Esophagus (tissue), 2 donors: ENCODE measurements around the gene RNF207. TPM values are rescaled to one million over a fixed set of nuclear protein-coding genes. Genes with fewer than 3 reads are reported as not detected.

Source experiments
- H3K27ac ChIP-seq, 2 donors: one replicate each; pipeline ENCODE4 v1.5.1; 2013; ENCODE audit warnings: low read depth in 2 of 2, mild to moderate bottlenecking in 2 of 2, inconsistent platforms in 1 of 2, low read length in 1 of 2, moderate library complexity in 1 of 2
- H3K27me3 ChIP-seq, 2 donors: one replicate each; pipeline ENCODE4 v1.6.1; 2013; ENCODE audit warnings: low read length in 2 of 2, control low read depth in 1 of 2, mild to moderate bottlenecking in 1 of 2; ENCODE audit not compliant: insufficient read depth in 2 of 2, control insufficient read depth in 1 of 2
- H3K36me3 ChIP-seq, 2 donors: one replicate each; pipeline ENCODE4 v1.6.1; 2013; ENCODE audit warnings: low read length in 1 of 2; ENCODE audit not compliant: control insufficient read depth in 2 of 2, insufficient read depth in 2 of 2
- H3K4me1 ChIP-seq, 2 donors: one replicate each; pipeline ENCODE4 v1.6.1; 2013; ENCODE audit warnings: low read length in 1 of 2; ENCODE audit not compliant: control insufficient read depth in 2 of 2, insufficient read depth in 2 of 2
- H3K4me3 ChIP-seq, 2 donors: one replicate each; pipeline ENCODE4 v1.5.1; 2013; ENCODE audit warnings: low read length in 2 of 2, mild to moderate bottlenecking in 2 of 2, low read depth in 1 of 2, moderate library complexity in 1 of 2
- H3K9me3 ChIP-seq, 2 donors: one replicate each; pipeline ENCODE4 v1.6.1; 2013; ENCODE audit warnings: mild to moderate bottlenecking in 2 of 2, low read depth in 1 of 2, low read length in 1 of 2, moderate library complexity in 1 of 2; ENCODE audit not compliant: control insufficient read depth in 2 of 2, insufficient read depth in 1 of 2
- WGBS, 2 donors: extraction: QIAGEN DNeasy Blood & Tissue Kit; methylation state at CpG; one replicate each; pipeline ENCODE4 v1.1.7; 2013; 5-methylcytosine and 5-hydroxymethylcytosine counted together
- polyA plus RNA-seq, 2 donors: library from polyadenylated mRNA; stranded (reverse); fragments of 200-250 nt; gene quantifications; one replicate each; pipeline ENCODE4 v1.2.3, GENCODE V29; 2013
- donor health status: healthy with polysubstance abuse.
- donor health status: Bipolar disorder and iron deficiency.

RNF207 gene
- polyA plus RNA-seq, 2 donors: 17.0 to 68.0 TPM

DNA sequence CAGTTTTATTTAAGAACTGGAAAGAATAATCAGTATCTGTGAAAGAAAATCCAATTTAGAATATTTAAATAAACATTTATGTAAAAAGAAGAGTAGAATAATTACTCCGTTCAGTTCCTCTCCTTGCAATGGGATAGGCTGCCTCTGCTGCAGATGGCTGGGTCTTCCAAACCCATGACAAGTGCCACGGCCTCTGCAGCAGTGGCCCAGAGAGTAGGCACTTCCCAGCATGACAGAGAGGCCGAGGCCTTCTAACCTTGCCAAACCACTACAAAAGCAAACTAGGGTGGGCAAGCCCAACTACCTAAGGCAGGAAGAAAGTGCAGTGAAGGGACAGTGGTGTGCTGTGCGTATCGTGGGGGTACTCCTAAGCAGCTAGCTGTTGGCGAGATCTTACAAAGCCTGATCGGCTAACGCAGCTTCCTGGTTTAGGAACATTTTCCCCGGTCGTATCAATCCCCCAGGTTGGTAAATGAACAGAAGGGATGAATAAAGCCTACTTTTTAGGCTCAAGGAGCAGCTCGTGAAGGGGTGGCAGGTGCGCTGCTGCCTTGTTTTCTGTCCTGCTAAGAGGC, 15.4 kb downstream of the RNF207 start:
- no peak overlapping the region for H3K4me3 ChIP-seq
- no peaks in the 10 kb centered on the region for H3K27me3 ChIP-seq
- H3K9me3 ChIP-seq: no peaks in the 10 kb centered on the region
- WGBS, 2 donors: 94 to 95% methylated on average over 12 of the region's 12 CpGs
- peak overlapping the region in 1 of 2 donors; percentile 64 for H3K27ac ChIP-seq
- peaks cover 0 to 14% of the 10 kb centered on the region in 2 donors for H3K4me1 ChIP-seq
- H3K36me3 ChIP-seq: peaks cover 5 to 25% of the 10 kb centered on the region in 2 donors

DNA sequence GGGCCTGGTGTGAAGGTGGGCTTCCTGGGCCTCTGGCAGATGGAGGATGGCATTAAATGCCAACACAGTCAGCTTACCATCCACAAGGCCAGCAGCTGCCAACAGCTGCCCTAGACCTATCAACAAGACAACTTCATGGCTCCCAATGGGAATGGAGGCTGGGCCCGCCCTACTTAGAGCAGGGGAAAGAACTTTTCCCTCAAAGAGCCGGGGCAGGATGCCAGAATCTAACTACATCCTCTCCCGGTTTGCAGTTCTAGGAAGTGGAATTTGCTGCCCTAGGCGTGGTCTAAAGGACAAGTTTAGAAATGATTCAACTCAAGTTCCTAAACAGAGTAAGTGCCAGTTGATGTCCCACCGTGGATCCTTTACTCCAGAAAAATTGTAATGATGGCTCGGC, 16.7 kb downstream of the RNF207 start:
- WGBS, 2 donors: 50 to 61% methylated on average over 6 of the region's 6 CpGs
- H3K4me1 ChIP-seq: peaks cover 0 to 14% of the 10 kb centered on the region in 2 donors
- peak overlapping the region; percentile 68 to 84 for H3K27ac ChIP-seq

GRCh38 chr1:6223617-6224016, 17.7 kb downstream of the RNF207 start:
- H3K4me1 ChIP-seq: peaks cover 0 to 14% of the 10 kb centered on the region in 2 donors
- WGBS, 2 donors: 94% methylated on average over 13 of the region's 13 CpGs
- no peaks in the 10 kb centered on the region for H3K9me3 ChIP-seq
- no peak overlapping the region for H3K4me3 ChIP-seq
- no peaks in the 10 kb centered on the region for H3K27me3 ChIP-seq
- peak overlapping the region in 1 of 2 donors; percentile 40 for H3K27ac ChIP-seq
- peaks cover 8 to 19% of the 10 kb centered on the region in 2 donors for H3K36me3 ChIP-seq

More for the DNA sequence above, 16.7 kb downstream of the RNF207 start:
- no peaks in the 10 kb centered on the region for H3K27me3 ChIP-seq
- no peak overlapping the region for H3K4me3 ChIP-seq
- H3K9me3 ChIP-seq: no peaks in the 10 kb centered on the region
- peaks cover 8 to 24% of the 10 kb centered on the region in 2 donors for H3K36me3 ChIP-seq

DNA sequence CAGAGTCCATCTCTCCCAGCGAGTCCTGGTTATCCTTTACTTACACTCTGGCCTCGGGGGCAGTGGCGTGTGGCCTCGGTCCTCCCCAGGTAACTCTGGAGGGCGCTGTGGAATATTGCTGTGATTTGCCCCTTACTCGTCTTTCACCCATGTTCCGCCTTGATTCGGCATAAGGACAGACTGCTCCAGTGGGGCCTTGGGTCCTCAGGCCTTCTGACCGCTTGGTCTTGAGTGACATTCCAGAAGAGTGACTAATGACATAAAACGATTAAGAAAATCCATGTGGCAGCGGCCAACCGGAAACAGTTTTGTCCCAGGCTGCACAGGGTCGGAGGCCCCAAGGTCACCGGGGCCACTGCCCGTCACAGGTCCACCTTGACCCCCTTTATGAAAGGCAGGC, 18.8 kb downstream of the RNF207 start:
- H3K36me3 ChIP-seq: peaks cover 8 to 21% of the 10 kb centered on the region in 2 donors
- 82 to 84% methylated on average over 15 of the region's 15 CpGs for WGBS, 2 donors
- H3K4me3 ChIP-seq: no peak overlapping the region
- no peaks in the 10 kb centered on the region for H3K9me3 ChIP-seq
- peaks cover 0 to 12% of the 10 kb centered on the region in 2 donors for H3K4me1 ChIP-seq
- H3K27me3 ChIP-seq: no peaks in the 10 kb centered on the region
- no peak overlapping the region for H3K27ac ChIP-seq

DNA sequence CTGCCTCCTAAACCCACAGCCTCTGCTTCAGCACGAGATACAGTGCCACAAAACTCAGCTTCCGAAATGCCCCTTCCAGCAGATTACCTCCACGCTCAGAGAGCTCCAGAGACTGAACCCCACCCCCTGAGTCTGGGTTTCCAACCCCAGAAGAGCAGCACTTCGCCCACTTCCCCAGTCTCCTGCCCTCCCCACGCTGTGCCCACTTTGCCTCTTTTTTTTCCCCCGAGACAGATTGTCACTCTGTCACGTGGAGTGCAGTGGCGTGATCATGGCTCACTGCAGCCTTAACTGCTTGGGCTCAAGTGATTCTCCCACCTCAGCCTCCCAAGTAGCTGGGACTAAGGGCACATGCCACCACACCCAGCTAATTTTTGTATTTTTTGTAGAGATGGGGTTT, 19.7 kb downstream of the RNF207 start:
- Histone ChIP-seq H3K27ac (no peak overlapping the region), H3K9me3 (no peaks in the 10 kb centered on the region), H3K4me3 (no peak overlapping the region), H3K27me3 (no peaks in the 10 kb centered on the region), H3K36me3 (peaks cover 8 to 24% of the 10 kb centered on the region in 2 donors), H3K4me1 (peaks cover 0 to 12% of the 10 kb centered on the region in 2 donors)
- WGBS, 2 donors: 91 to 93% methylated on average over 8 of the region's 8 CpGs

DNA sequence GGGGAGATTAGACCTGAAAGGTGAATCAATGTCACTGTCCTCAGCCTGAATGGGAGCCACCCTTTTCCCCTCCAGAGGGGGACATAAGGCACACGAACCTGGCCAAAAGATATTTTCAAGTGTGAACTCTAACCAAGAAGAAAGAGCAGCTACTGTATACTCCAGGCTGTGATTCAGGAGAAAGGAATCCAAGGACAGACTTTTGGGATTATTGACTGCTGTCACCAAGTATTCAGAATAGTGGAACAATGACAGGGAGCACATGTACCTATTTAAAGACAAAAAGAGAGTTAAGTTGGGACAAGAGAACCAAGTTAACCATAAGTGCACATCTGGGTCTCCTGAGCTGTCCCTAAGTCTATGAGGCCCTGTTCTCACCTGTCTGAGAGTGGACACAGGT, 27.5 kb downstream of the RNF207 start:
- no peak overlapping the region for H3K27ac ChIP-seq
- H3K9me3 ChIP-seq: no peaks in the 10 kb centered on the region
- H3K36me3 ChIP-seq: peaks cover 6 to 13% of the 10 kb centered on the region in 2 donors
- H3K4me3 ChIP-seq: no peak overlapping the region
- no peaks in the 10 kb centered on the region for H3K27me3 ChIP-seq
- H3K4me1 ChIP-seq: peaks cover 3 to 6% of the 10 kb centered on the region in 2 donors
- 62 to 78% methylated on average over 1 of the region's 1 CpG for WGBS, 2 donors

GRCh38 chr1:6234502-6235295, 28.8 kb downstream of the RNF207 start:
- no peaks in the 10 kb centered on the region for H3K9me3 ChIP-seq
- H3K27me3 ChIP-seq: no peaks in the 10 kb centered on the region
- H3K27ac ChIP-seq: peak overlapping the region; percentile 67 to 72
- WGBS, 2 donors: 41% methylated on average over 20 of the region's 20 CpGs
- H3K4me3 ChIP-seq: peak overlapping the region; percentile 81 to 86
- peaks cover 6 to 11% of the 10 kb centered on the region in 2 donors for H3K36me3 ChIP-seq
- peaks cover 3 to 6% of the 10 kb centered on the region in 2 donors for H3K4me1 ChIP-seq

DNA sequence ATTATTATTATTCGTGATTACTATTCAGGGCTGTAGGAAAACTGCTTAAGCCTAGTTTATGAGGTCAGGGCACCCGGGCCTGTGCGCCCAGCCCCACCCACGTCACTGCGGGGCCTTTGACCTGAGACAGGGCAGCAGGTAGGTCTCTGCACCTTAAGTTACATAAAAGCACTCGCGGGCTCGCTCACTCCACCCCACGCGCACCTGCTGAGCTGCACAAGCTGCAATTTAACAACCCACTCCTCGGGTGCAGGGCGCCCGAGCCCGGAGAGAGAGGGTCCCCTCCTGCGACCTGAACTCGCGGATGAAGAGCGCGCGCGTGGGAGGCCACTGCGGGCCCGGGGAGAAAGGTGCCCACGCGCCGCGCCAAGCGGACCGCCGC, 29.4 kb downstream of the RNF207 start:
- Histone ChIP-seq H3K27ac (peak overlapping the region; percentile 72 to 88), H3K27me3 (no peaks in the 10 kb centered on the region), H3K9me3 (no peaks in the 10 kb centered on the region), H3K4me1 (peaks cover 3 to 6% of the 10 kb centered on the region in 2 donors), H3K4me3 (peak overlapping the region; percentile 81 to 86), H3K36me3 (peaks cover 6 to 8% of the 10 kb centered on the region in 2 donors)
- WGBS, 2 donors: 0% methylated on average over 28 to 30 of the region's 30 CpGs

DNA sequence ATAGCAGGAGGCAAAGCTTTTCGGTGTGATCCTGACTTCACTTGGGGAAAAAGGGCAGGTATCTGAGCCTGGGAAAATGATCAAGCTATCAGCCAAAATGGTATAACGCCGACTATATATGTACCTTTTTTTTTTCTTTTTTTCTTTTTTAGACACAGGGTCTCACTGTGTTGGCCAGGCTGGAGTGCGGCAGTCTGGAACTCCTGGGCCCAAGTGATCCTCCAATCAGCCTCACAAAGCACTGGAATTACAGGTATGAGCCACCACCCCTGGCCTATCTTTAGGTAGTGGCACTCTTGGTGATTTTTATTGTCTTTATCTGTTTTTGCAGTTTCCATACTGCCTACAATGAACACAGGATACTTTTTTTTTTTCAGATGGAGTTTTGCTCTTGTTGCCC, 31.2 kb downstream of the RNF207 start:
- H3K9me3 ChIP-seq: no peaks in the 10 kb centered on the region
- peaks cover 2 to 6% of the 10 kb centered on the region in 2 donors for H3K36me3 ChIP-seq
- peaks cover 6 to 8% of the 10 kb centered on the region in 2 donors for H3K4me1 ChIP-seq
- no peak overlapping the region for H3K27ac ChIP-seq
- 95 to 96% methylated on average over 4 of the region's 4 CpGs for WGBS, 2 donors
- H3K27me3 ChIP-seq: peaks cover 0 to 8% of the 10 kb centered on the region in 2 donors
- no peak overlapping the region for H3K4me3 ChIP-seq
